Tongue (tissue), 2 donors: Measurements from ENCODE around the gene METTL21A. TPM values are rescaled to one million over a fixed set of nuclear protein-coding genes. Genes with fewer than 3 reads are reported as not detected.
"Not testable (repeated sequence)": the region's sequence is repeated elsewhere in the genome, so short reads cannot be mapped to it uniquely, and the experiment has no call there.

Source experiments
- DNase-seq: peaks from one replicate; pipeline ENCODE4 v3.0.0-alpha.2; 2015
- total RNA-seq: library from RNA; depleted of rRNA; stranded (reverse); fragments of >200 nt; gene quantifications from one replicate; pipeline ENCODE4 v1.2.3, GENCODE V29; 2014

Gene METTL21A
- 17.0 TPM for total RNA-seq

- peak; percentile 93 for DNase-seq
Measured at GRCh38 chr2:207625014-207625907, at the start of gene METTL21A. Gene METTL21A (minus strand): TSS chr2:207625394. CDS start chr2:207624375, 1,019 bp downstream.

GRCh38 chr2:207674826-207675225 lies 49.6 kb upstream of the METTL21A start:
- DNase-seq: no peak

- DNase-seq: no peak
Measured at GRCh38 chr2:207674266-207674774, 49.1 kb upstream of the METTL21A start.

GRCh38 chr2:207673431-207673830 lies 48.2 kb upstream of the METTL21A start:
- DNase-seq: no peak

- no peak for DNase-seq
Measured at GRCh38 chr2:207670887-207671286, 45.7 kb upstream of the METTL21A start.

GRCh38 chr2:207663870-207664545 lies 38.8 kb upstream of the METTL21A start:
- DNase-seq: no peak

GRCh38 chr2:207662203-207662602 lies 37.0 kb upstream of the METTL21A start:
- DNase-seq: no peak

- DNase-seq: no peak
Measured at GRCh38 chr2:207660994-207661393, 35.8 kb upstream of the METTL21A start.

- DNase-seq: no peak
Measured at GRCh38 chr2:207658156-207658555, 33.0 kb upstream of the METTL21A start.

GRCh38 chr2:207655000-207655399 lies 29.8 kb upstream of the METTL21A start:
- DNase-seq: no peak

- not testable (repeated sequence) for DNase-seq
Measured at GRCh38 chr2:207646582-207646981, 21.4 kb upstream of the METTL21A start.

- no peak for DNase-seq
Measured at GRCh38 chr2:207643892-207644291, 18.7 kb upstream of the METTL21A start.

GRCh38 chr2:207640661-207641060 lies 15.5 kb upstream of the METTL21A start:
- DNase-seq: no peak

GRCh38 chr2:207640160-207640559 lies 15.0 kb upstream of the METTL21A start:
- DNase-seq: no peak

GRCh38 chr2:207639288-207639687 lies 14.1 kb upstream of the METTL21A start:
- DNase-seq: not testable (repeated sequence)

- no peak for DNase-seq
Measured at GRCh38 chr2:207635468-207636200, 10.4 kb upstream of the METTL21A start.

GRCh38 chr2:207633686-207634085 lies 8.5 kb upstream of the METTL21A start:
- no peak for DNase-seq

GRCh38 chr2:207632575-207633493 lies 7.6 kb upstream of the METTL21A start:
- DNase-seq: no peak

- DNase-seq: no peak
Measured at GRCh38 chr2:207630491-207630890, 5.3 kb upstream of the METTL21A start.

GRCh38 chr2:207629553-207629952 lies 4.4 kb upstream of the METTL21A start:
- no peak for DNase-seq
